HL-60 (cell line): ENCODE data around the gene NUDCD3.
A peak's percentile ranks its signal among the peaks of the same experiment; 100 is the strongest.

Experiments
- DNase-seq, 2 experiments: peaks; one replicate each; pipeline ENCODE4 v3.0.0-alpha.2; 2010 to 2020; ENCODE audit warnings: low read depth in 1 of 2, low spot score in 1 of 2
- H3K27ac ChIP-seq: fragments of 250-450 bp; sonication (Bioruptor Pico); replicated peaks from 2 replicates; pipeline ENCODE4 v1.5.1; 2020; ENCODE audit warnings: mild to moderate bottlenecking, moderate library complexity
- H3K27me3 ChIP-seq: fragments of 250-450 bp; sonication (Bioruptor Pico); 2 replicates; pipeline ENCODE4 v1.5.1; 2021; ENCODE audit warnings: mild to moderate bottlenecking, moderate library complexity; ENCODE audit not compliant: insufficient read depth, poor library complexity, severe bottlenecking
- H3K4me3 ChIP-seq: replicated peaks from 2 replicates; pipeline ENCODE4 v1.5.1; 2011; ENCODE audit warnings: mild to moderate bottlenecking, control low read depth, low read length; ENCODE audit not compliant: insufficient read depth
- CTCF ChIP-seq: IDR thresholded peaks from one replicate; pipeline ENCODE4 v1.5.1; 2011; ENCODE audit warnings: low read length, control low read depth, inconsistent platforms; ENCODE audit not compliant: insufficient read depth
- GABPA ChIP-seq: IDR thresholded peaks from 2 replicates; pipeline ENCODE4 v1.6.1; 2012; ENCODE audit warnings: low read depth
- POLR2AphosphoS5 ChIP-seq: IDR thresholded peaks from 2 replicates; pipeline ENCODE4 v1.6.1; 2012; ENCODE audit warnings: low read depth
- REST ChIP-seq: IDR thresholded peaks from 2 replicates; pipeline ENCODE4 v1.6.1; 2012; ENCODE audit warnings: low read depth; ENCODE audit not compliant: insufficient replicate concordance
- SPI1 ChIP-seq: IDR thresholded peaks from 2 replicates; pipeline ENCODE4 v1.6.1; 2012; ENCODE audit warnings: low read depth, mild to moderate bottlenecking, borderline replicate concordance

The NUDCD3 gene

GRCh38 chr7:44486001-44486400 lies 4.5 kb downstream of the NUDCD3 start:
- no peak for DNase-seq
- H3K27ac ChIP-seq = no peak overlapping the region
- no peak overlapping the region for H3K4me3 ChIP-seq
- no peaks in the 10 kb centered on the region for H3K27me3 ChIP-seq
- TF ChIP-seq GABPA (no peak), SPI1 (no peak), CTCF (no peak), REST (no peak), POLR2AphosphoS5 (no peak)

GRCh38 chr7:44484482-44485313 lies 5.8 kb downstream of the NUDCD3 start:
- TF ChIP-seq POLR2AphosphoS5 (no peak), REST (no peak), CTCF (no peak), GABPA (no peak), SPI1 (no peak)
- no peak overlapping the region for H3K4me3 ChIP-seq
- peak in 1 of 2 experiments; percentile 16 for DNase-seq
- no peak overlapping the region for H3K27ac ChIP-seq
- H3K27me3 ChIP-seq = no peaks in the 10 kb centered on the region

- no peak overlapping the region for H3K27ac ChIP-seq
- H3K4me3 ChIP-seq = no peak overlapping the region
- no peak for DNase-seq
- TF ChIP-seq POLR2AphosphoS5 = no peak
- no peak for TF ChIP-seq REST
- no peak for TF ChIP-seq GABPA
- TF ChIP-seq SPI1 = no peak
- TF ChIP-seq CTCF = no peak
- no peaks in the 10 kb centered on the region for H3K27me3 ChIP-seq
Observed at GRCh38 chr7:44482502-44483485, 7.7 kb downstream of the NUDCD3 start.
